GM23248 (cell line): ENCODE measurements around the gene SYTL3. TPM values are rescaled to one million over a fixed set of nuclear protein-coding genes. Genes with fewer than 3 reads are reported as not detected.

Source experiments
- DNase-seq: peaks from one replicate; pipeline ENCODE4 v3.0.0-alpha.2; 2015
- H2AFZ ChIP-seq: fragments of 200-600 bp; sonication (generic); 2 replicates; pipeline ENCODE4 v1.6.1; 2016; ENCODE audit warnings: antibody characterized with exemption
- H3F3A ChIP-seq: fragments of 200-600 bp; sonication (generic); 2 replicates; pipeline ENCODE4 v1.6.1; 2016; ENCODE audit warnings: mild to moderate bottlenecking, antibody characterized with exemption, mixed run types; ENCODE audit not compliant: insufficient read depth
- H3K27ac ChIP-seq: fragments of 200-600 bp; sonication (generic); 2 replicates; pipeline ENCODE4 v1.5.1; 2016; ENCODE audit warnings: mild to moderate bottlenecking
- H3K27me3 ChIP-seq: fragments of 200-600 bp; sonication (generic); replicated peaks from 2 replicates; pipeline ENCODE4 v1.6.1; 2016; ENCODE audit warnings: mild to moderate bottlenecking; ENCODE audit not compliant: insufficient read depth
- H3K36me3 ChIP-seq: fragments of 200-600 bp; sonication (generic); 2 replicates; pipeline ENCODE4 v1.6.1; 2016; ENCODE audit warnings: low read depth, mild to moderate bottlenecking
- H3K4me1 ChIP-seq: fragments of 200-600 bp; sonication (generic); 2 replicates; pipeline ENCODE4 v1.6.1; 2016; ENCODE audit warnings: mild to moderate bottlenecking; ENCODE audit not compliant: insufficient read depth
- H3K4me2 ChIP-seq: fragments of 200-600 bp; sonication (generic); one replicate; pipeline ENCODE4 v1.6.1; 2016; ENCODE audit warnings: mild to moderate bottlenecking; ENCODE audit not compliant: unreplicated experiment
- H3K4me3 ChIP-seq: fragments of 200-600 bp; sonication (generic); 2 replicates; pipeline ENCODE4 v1.5.1; 2016; ENCODE audit warnings: mild to moderate bottlenecking
- H3K79me2 ChIP-seq: fragments of 200-600 bp; sonication (generic); 2 replicates; pipeline ENCODE4 v1.6.1; 2016; ENCODE audit warnings: mild to moderate bottlenecking; ENCODE audit not compliant: insufficient read depth
- H3K9ac ChIP-seq: fragments of 200-600 bp; sonication (generic); 2 replicates; pipeline ENCODE4 v1.6.1; 2016; ENCODE audit warnings: mild to moderate bottlenecking
- H3K9me2 ChIP-seq: fragments of 200-600 bp; sonication (generic); 2 replicates; pipeline ENCODE4 v1.6.1; 2016; ENCODE audit warnings: mixed run types, mild to moderate bottlenecking, moderate library complexity; ENCODE audit not compliant: insufficient read depth
- H3K9me3 ChIP-seq: fragments of 200-600 bp; sonication (generic); one replicate; pipeline ENCODE4 v1.6.1; 2017; ENCODE audit warnings: low read depth
- H4K20me1 ChIP-seq: fragments of 200-600 bp; sonication (generic); 2 replicates; pipeline ENCODE4 v1.6.0; 2016; ENCODE audit not compliant: insufficient read depth
- EZH2 ChIP-seq: fragments of 200-600 bp; sonication (generic); IDR thresholded peaks from 2 replicates; pipeline ENCODE4 v1.6.1; 2018; ENCODE audit warnings: antibody characterized with exemption, mild to moderate bottlenecking; ENCODE audit not compliant: insufficient read depth, poor library complexity, severe bottlenecking
- EZH2phosphoT487 ChIP-seq: fragments of 200-600 bp; sonication (generic); IDR thresholded peaks from 2 replicates; pipeline ENCODE4 v1.6.1; 2018; ENCODE audit warnings: antibody characterized with exemption, moderate library complexity, mild to moderate bottlenecking, low read depth; ENCODE audit not compliant: insufficient read depth
- WGBS, 2 experiments: methylation state at CpG; one replicate each; pipeline ENCODE4 v1.1.6; 2015 to 2017; ENCODE audit warnings: low lambda C conversion rate in 2 of 2, low coverage in 1 of 2; ENCODE audit errors: missing lambda C conversion rate in 2 of 2; 5-methylcytosine and 5-hydroxymethylcytosine counted together
- in situ Hi-C: fragments of 300-500 bp; cut with MboI; formaldehyde crosslinking; loops from 2 replicates; pipeline ENCODE4 v1.15.0; 2020
- polyA plus RNA-seq: library from polyadenylated mRNA; unstranded; fragments of >200 nt; fragmentation: Nextera tagmentation; extraction: Ambion mirVana; gene quantifications from 2 replicates; pipeline ENCODE4 v1.2.1, GENCODE V29; 2016
- total RNA-seq: library from RNA; depleted of rRNA; stranded (reverse); fragments of >200 nt; shearing (Covaris generic); gene quantifications from 2 replicates; pipeline ENCODE4 v1.2.3, GENCODE V29; 2014

SYTL3 gene
- total and polyA plus RNA-seq, 2 experiments from 2014 or later = 2.1 to 2.3 TPM

GRCh38 chr6:158783851-158784250 lies 134.0 kb downstream of the SYTL3 start:
- no peaks in the 10 kb centered on the region for H3K9me2 ChIP-seq
- TF ChIP-seq EZH2phosphoT487 (no peak), EZH2 (no peak)
- H3K4me1 ChIP-seq = 0 out of 2 replicates have a peak, but pooled peaks cover 3% of the 10 kb centered on the region
- in situ Hi-C loops = no loop called here
- no peak overlapping the region for H3K27ac ChIP-seq
- no peaks in the 10 kb centered on the region for H3K9me3 ChIP-seq
- 95 to 100% methylated on average over 5 of the region's 5 CpGs for WGBS, 2 experiments
- H4K20me1 ChIP-seq = no peaks in the 10 kb centered on the region
- DNase-seq = no peak
- H3K4me3 ChIP-seq = no peak overlapping the region
- H3K79me2 ChIP-seq = peaks cover 2% of the 10 kb centered on the region; the same call in 1 of the 2 replicates
- peaks cover 27% of the 10 kb centered on the region for H3K36me3 ChIP-seq
- no peaks in the 10 kb centered on the region for H3F3A ChIP-seq
- no peaks in the 10 kb centered on the region for H3K27me3 ChIP-seq
- H3K4me2 ChIP-seq = no peak overlapping the region
- H2AFZ ChIP-seq = no peak overlapping the region
- no peak overlapping the region for H3K9ac ChIP-seq

GRCh38 chr6:158784505-158784904 lies 134.7 kb downstream of the SYTL3 start:
- in situ Hi-C loops = no loop called here
- 70 to 72% methylated on average over 6 of the region's 6 CpGs for WGBS, 2 experiments
- Histone ChIP-seq H3K4me3 (no peak overlapping the region), H3K36me3 (peaks cover 27% of the 10 kb centered on the region), H3K27ac (no peak overlapping the region), H4K20me1 (no peaks in the 10 kb centered on the region), H3K4me2 (no peak overlapping the region), H3K9me3 (no peaks in the 10 kb centered on the region), H3K79me2 (peaks cover 8% of the 10 kb centered on the region), H3K9ac (no peak overlapping the region), H3K4me1 (0 out of 2 replicates have a peak, but pooled peaks cover 3% of the 10 kb centered on the region), H3K9me2 (no peaks in the 10 kb centered on the region), H2AFZ (no peak overlapping the region), H3K27me3 (no peaks in the 10 kb centered on the region), H3F3A (no peaks in the 10 kb centered on the region)
- DNase-seq = peak; percentile 32
- TF ChIP-seq EZH2 = no peak
- TF ChIP-seq EZH2phosphoT487 = no peak

GRCh38 chr6:158785036-158785435 lies 135.2 kb downstream of the SYTL3 start:
- Histone ChIP-seq H4K20me1 (no peaks in the 10 kb centered on the region), H3K79me2 (peaks cover 14% of the 10 kb centered on the region), H3K9me2 (no peaks in the 10 kb centered on the region), H2AFZ (no peak overlapping the region), H3K4me1 (0 out of 2 replicates have a peak, but pooled peaks cover 3% of the 10 kb centered on the region), H3K4me2 (no peak overlapping the region), H3K27me3 (no peaks in the 10 kb centered on the region), H3K36me3 (peaks cover 27% of the 10 kb centered on the region), H3K4me3 (no peak overlapping the region), H3F3A (no peaks in the 10 kb centered on the region), H3K27ac (no peak overlapping the region), H3K9ac (no peak overlapping the region), H3K9me3 (no peaks in the 10 kb centered on the region)
- TF ChIP-seq EZH2 (no peak), EZH2phosphoT487 (no peak)
- DNase-seq = no peak
- in situ Hi-C loops = no loop called here
- WGBS, 2 experiments = 98% methylated on average over 12 of the region's 12 CpGs

GRCh38 chr6:158786645-158787304 lies 136.9 kb downstream of the SYTL3 start:
- in situ Hi-C loops = no loop called here
- Histone ChIP-seq H3K9ac (no peak overlapping the region), H3K4me2 (no peak overlapping the region), H3K4me3 (no peak overlapping the region), H3K27ac (no peak overlapping the region), H3K9me2 (no peaks in the 10 kb centered on the region), H3K79me2 (peaks cover 31% of the 10 kb centered on the region), H3K9me3 (no peaks in the 10 kb centered on the region), H3K27me3 (no peaks in the 10 kb centered on the region), H4K20me1 (no peaks in the 10 kb centered on the region), H2AFZ (no peak overlapping the region), H3K36me3 (peaks cover 23% of the 10 kb centered on the region), H3F3A (no peaks in the 10 kb centered on the region), H3K4me1 (0 out of 2 replicates have a peak, but pooled peaks cover 3% of the 10 kb centered on the region)
- TF ChIP-seq EZH2phosphoT487 (no peak), EZH2 (no peak)
- WGBS, 2 experiments = 92 to 95% methylated on average over 6 of the region's 6 CpGs
- no peak for DNase-seq
